SK-N-SH treated with all-trans-retinoic acid at 6 μM for 48 hours (cell line): ENCODE results near the gene LITAF.

Experiments
- ATAC-seq: fragments of 200-7000 bp; cut with Tn5 transposase; 3 replicates; pipeline ENCODE4 v1.9.1; 2020; ENCODE audit warnings: mild to moderate bottlenecking, moderate library complexity
- ARNTL ChIP-seq: fragments of 450-650 bp; formaldehyde crosslinking; IDR thresholded peaks from 2 replicates; pipeline ENCODE4 v1.5.0; 2020; ENCODE audit warnings: low read depth, mild to moderate bottlenecking, moderate library complexity, borderline replicate concordance
- CSDC2 ChIP-seq: fragments of 250-450 bp; sonication (Bioruptor Pico); IDR thresholded peaks from 2 replicates; pipeline ENCODE4 v1.5.0; 2020; ENCODE audit warnings: mild to moderate bottlenecking, moderate library complexity
- CSRNP3 ChIP-seq: fragments of 250-450 bp; sonication (Bioruptor Pico); IDR thresholded peaks from 2 replicates; pipeline ENCODE4 v1.5.1; 2021; ENCODE audit warnings: mild to moderate bottlenecking, moderate library complexity
- ESRRG ChIP-seq: fragments of 250-450 bp; sonication (Bioruptor Pico); IDR thresholded peaks from 2 replicates; pipeline ENCODE4 v1.6.1; 2021; ENCODE audit warnings: mild to moderate bottlenecking
- GLIS3 ChIP-seq: fragments of 250-450 bp; sonication (Bioruptor Pico); IDR thresholded peaks from 2 replicates; pipeline ENCODE4 v1.5.0; 2020; ENCODE audit warnings: mild to moderate bottlenecking, moderate library complexity
- ISL1 ChIP-seq: fragments of 250-450 bp; sonication (Bioruptor Pico); IDR thresholded peaks from 2 replicates; pipeline ENCODE4 v2.1.2; 2022; ENCODE audit warnings: mild to moderate bottlenecking, moderate library complexity
- OSR1 ChIP-seq: fragments of 250-450 bp; sonication (Bioruptor Pico); IDR thresholded peaks from 2 replicates; pipeline ENCODE4 v1.8.0; 2022; ENCODE audit warnings: moderate library complexity, mild to moderate bottlenecking, inconsistent platforms
- PATZ1 ChIP-seq: fragments of 250-450 bp; sonication (Bioruptor Pico); IDR thresholded peaks from 2 replicates; pipeline ENCODE4 v1.8.0; 2020; ENCODE audit warnings: mild to moderate bottlenecking, moderate library complexity, borderline replicate concordance
- PPARA ChIP-seq: fragments of 250-450 bp; sonication (Bioruptor Pico); IDR thresholded peaks from 2 replicates; pipeline ENCODE4 v1.5.0; 2020; ENCODE audit warnings: mild to moderate bottlenecking, borderline replicate concordance
- RARB ChIP-seq: fragments of 250-450 bp; sonication (Bioruptor Pico); IDR thresholded peaks from 2 replicates; pipeline ENCODE4 v1.8.0; 2021; ENCODE audit warnings: mild to moderate bottlenecking, moderate library complexity
- SNAI2 ChIP-seq: fragments of 250-450 bp; sonication (Bioruptor Pico); IDR thresholded peaks from 2 replicates; pipeline ENCODE4 v1.5.0; 2020; ENCODE audit warnings: mild to moderate bottlenecking, moderate library complexity
- TCF4 ChIP-seq: fragments of 250-450 bp; sonication (Bioruptor Pico); IDR thresholded peaks from 2 replicates; pipeline ENCODE4 v1.8.0; 2021; ENCODE audit warnings: mild to moderate bottlenecking, moderate library complexity, borderline replicate concordance
- TSHZ2 ChIP-seq: fragments of 250-450 bp; sonication (Bioruptor Pico); IDR thresholded peaks from 2 replicates; pipeline ENCODE4 v1.5.0; 2020; ENCODE audit warnings: mild to moderate bottlenecking, moderate library complexity
- ZC3H10 ChIP-seq: fragments of 250-450 bp; sonication (Bioruptor Pico); IDR thresholded peaks from 2 replicates; pipeline ENCODE4 v1.5.1; 2021; ENCODE audit warnings: mild to moderate bottlenecking, moderate library complexity
- ZFP3 ChIP-seq: fragments of 250-450 bp; sonication (Bioruptor Pico); IDR thresholded peaks from 2 replicates; pipeline ENCODE4 v1.5.0; 2020; ENCODE audit warnings: mild to moderate bottlenecking, moderate library complexity
- ZFP30 ChIP-seq: fragments of 450-650 bp; formaldehyde crosslinking; IDR thresholded peaks from 2 replicates; pipeline ENCODE4 v1.5.0; 2022; ENCODE audit warnings: mild to moderate bottlenecking, moderate library complexity
- ZNF565 ChIP-seq: fragments of 450-650 bp; formaldehyde crosslinking; conservative IDR thresholded peaks from 2 replicates; pipeline ENCODE4 v1.5.0; 2020; ENCODE audit warnings: low read depth, mild to moderate bottlenecking, moderate library complexity
- ZNF8 ChIP-seq: fragments of 450-650 bp; formaldehyde crosslinking; IDR thresholded peaks from 2 replicates; pipeline ENCODE4 v1.5.0; 2020; ENCODE audit warnings: mild to moderate bottlenecking, moderate library complexity
- TF ChIP-seq, protein P1 (sequence below): fragments of 250-450 bp; sonication (Bioruptor Pico); IDR thresholded peaks from 2 replicates; pipeline ENCODE4 v1.5.1; 2020; ENCODE audit warnings: low read depth, mild to moderate bottlenecking, moderate library complexity
- TF ChIP-seq, protein P2 (sequence below): fragments of 250-450 bp; sonication (Bioruptor Pico); IDR thresholded peaks from 2 replicates; pipeline ENCODE4 v1.8.0; 2021; ENCODE audit warnings: low read depth, mild to moderate bottlenecking, moderate library complexity, borderline replicate concordance

Gene LITAF

GRCh38 chr16:11583166-11583565, 3.6 kb downstream of the LITAF start (continued):
- TF ChIP-seq TSHZ2 (CRISPR knock-in tag) (no peak), PPARA (CRISPR knock-in tag) (no peak)
- TF ChIP-seq, all 23 proteins: peak for 0

DNA sequence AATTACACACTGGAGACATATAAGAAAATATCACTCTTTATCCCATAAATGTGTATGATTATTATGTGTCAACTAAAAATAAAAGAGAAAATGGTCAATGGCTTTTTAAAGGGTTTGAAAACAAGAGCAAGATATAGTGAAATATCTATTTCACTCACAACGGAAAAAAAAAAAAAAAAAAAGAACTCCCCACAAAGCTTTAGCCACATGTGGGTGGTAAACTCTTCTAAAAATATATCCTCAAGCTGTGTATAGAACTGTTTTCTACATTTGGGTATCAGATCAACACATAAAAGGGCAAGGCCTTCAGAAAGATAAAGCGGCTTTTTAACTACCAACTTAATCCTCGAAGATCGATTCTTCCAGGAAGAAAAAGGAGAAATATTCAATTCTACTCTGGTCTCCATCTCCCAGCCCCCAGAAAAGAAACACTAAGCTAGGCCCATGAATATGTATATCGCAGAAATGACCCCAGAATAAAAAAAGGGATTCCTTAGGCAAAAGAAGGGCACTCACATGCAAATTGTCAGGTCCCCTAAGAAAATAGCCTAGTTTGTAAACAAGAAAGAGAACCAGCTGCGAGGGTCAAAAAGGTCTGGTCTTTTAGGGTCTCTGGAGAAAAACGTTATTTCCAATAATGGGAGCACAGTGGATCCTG, 4.4 kb downstream of the LITAF start:
- TF ChIP-seq CSDC2 (CRISPR knock-in tag) (no peak), TSHZ2 (CRISPR knock-in tag) (no peak), ZNF8 (CRISPR knock-in tag) (no peak), OSR1 (no peak), ZC3H10 (CRISPR knock-in tag) (no peak), ZFP3 (CRISPR knock-in tag) (no peak), SNAI2 (CRISPR knock-in tag) (no peak), ARNTL (CRISPR knock-in tag) (no peak), GLIS3 (CRISPR knock-in tag) (no peak), PPARA (CRISPR knock-in tag) (no peak), ZNF565 (CRISPR knock-in tag) (no peak), RARB (CRISPR knock-in tag) (no peak), TCF4 (CRISPR knock-in tag) (no peak), ESRRG (no peak), ISL1 (CRISPR knock-in tag) (no peak), ZFP30 (CRISPR knock-in tag) (no peak), PATZ1 (CRISPR knock-in tag) (no peak), CSRNP3 (CRISPR knock-in tag) (no peak)
- TF ChIP-seq, protein P1, sequence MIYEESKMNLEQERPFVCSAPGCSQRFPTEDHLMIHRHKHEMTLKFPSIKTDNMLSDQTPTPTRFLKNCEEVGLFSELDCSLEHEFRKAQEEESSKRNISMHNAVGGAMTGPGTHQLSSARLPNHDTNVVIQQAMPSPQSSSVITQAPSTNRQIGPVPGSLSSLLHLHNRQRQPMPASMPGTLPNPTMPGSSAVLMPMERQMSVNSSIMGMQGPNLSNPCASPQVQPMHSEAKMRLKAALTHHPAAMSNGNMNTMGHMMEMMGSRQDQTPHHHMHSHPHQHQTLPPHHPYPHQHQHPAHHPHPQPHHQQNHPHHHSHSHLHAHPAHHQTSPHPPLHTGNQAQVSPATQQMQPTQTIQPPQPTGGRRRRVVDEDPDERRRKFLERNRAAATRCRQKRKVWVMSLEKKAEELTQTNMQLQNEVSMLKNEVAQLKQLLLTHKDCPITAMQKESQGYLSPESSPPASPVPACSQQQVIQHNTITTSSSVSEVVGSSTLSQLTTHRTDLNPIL (CRISPR knock-in tag) = no peak
- TF ChIP-seq, protein P2, sequence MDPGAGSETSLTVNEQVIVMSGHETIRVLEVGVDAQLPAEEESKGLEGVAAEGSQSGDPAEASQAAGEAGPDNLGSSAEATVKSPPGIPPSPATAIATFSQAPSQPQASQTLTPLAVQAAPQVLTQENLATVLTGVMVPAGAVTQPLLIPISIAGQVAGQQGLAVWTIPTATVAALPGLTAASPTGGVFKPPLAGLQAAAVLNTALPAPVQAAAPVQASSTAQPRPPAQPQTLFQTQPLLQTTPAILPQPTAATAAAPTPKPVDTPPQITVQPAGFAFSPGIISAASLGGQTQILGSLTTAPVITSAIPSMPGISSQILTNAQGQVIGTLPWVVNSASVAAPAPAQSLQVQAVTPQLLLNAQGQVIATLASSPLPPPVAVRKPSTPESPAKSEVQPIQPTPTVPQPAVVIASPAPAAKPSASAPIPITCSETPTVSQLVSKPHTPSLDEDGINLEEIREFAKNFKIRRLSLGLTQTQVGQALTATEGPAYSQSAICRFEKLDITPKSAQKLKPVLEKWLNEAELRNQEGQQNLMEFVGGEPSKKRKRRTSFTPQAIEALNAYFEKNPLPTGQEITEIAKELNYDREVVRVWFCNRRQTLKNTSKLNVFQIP (CRISPR knock-in tag) = no peak
- TF ChIP-seq, all 23 proteins: peak for 0
- ATAC-seq = no peak
